Duodenal mucosa (tissue), 2 donors: ENCODE results near the gene HTT-AS.

Experiments
- H3K27ac ChIP-seq: one replicate; pipeline ENCODE4 v1.7.0; 2013; ENCODE audit warnings: low read depth, low read length
- H3K27me3 ChIP-seq, 2 donors: one replicate each; pipeline ENCODE4 v1.7.0; 2013; ENCODE audit warnings: low read length in 2 of 2, control low read depth in 1 of 2; ENCODE audit not compliant: insufficient read depth in 2 of 2, control insufficient read depth in 1 of 2
- H3K36me3 ChIP-seq, 2 donors: one replicate each; pipeline ENCODE4 v1.7.0; 2013; ENCODE audit warnings: low read length in 2 of 2, control low read depth in 1 of 2; ENCODE audit not compliant: insufficient read depth in 2 of 2, control insufficient read depth in 1 of 2
- H3K4me1 ChIP-seq, 2 donors: one replicate each; pipeline ENCODE4 v1.7.0; 2013; ENCODE audit warnings: low read length in 2 of 2, control low read depth in 1 of 2; ENCODE audit not compliant: insufficient read depth in 2 of 2, control insufficient read depth in 1 of 2
- H3K4me3 ChIP-seq, 2 donors: one replicate each; pipeline ENCODE4 v1.7.0; 2013; ENCODE audit warnings: low read length in 2 of 2, low read depth in 1 of 2
- H3K9ac ChIP-seq, 2 donors: one replicate each; pipeline ENCODE4 v1.7.0; 2013; ENCODE audit warnings: low read length in 2 of 2, low read depth in 1 of 2
- H3K9me3 ChIP-seq, 2 donors: one replicate each; pipeline ENCODE4 v1.7.0; 2013; ENCODE audit warnings: low read length in 2 of 2, control low read depth in 1 of 2; ENCODE audit not compliant: control insufficient read depth in 1 of 2

Gene HTT-AS

GRCh38 chr4:3016961-3017360, 57.4 kb downstream of the HTT-AS start:
- Histone ChIP-seq H3K4me1 (peaks cover 5 to 9% of the 10 kb centered on the region in 2 donors), H3K27me3 (no peaks in the 10 kb centered on the region), H3K9me3 (no peaks in the 10 kb centered on the region), H3K4me3 (no peak overlapping the region), H3K36me3 (no peaks in the 10 kb centered on the region), H3K9ac (no peak overlapping the region), H3K27ac (no peak overlapping the region)

GRCh38 chr4:3013839-3014350, 60.4 kb downstream of the HTT-AS start:
- Histone ChIP-seq H3K27ac (no peak overlapping the region), H3K4me1 (peaks cover 8 to 15% of the 10 kb centered on the region in 2 donors), H3K9me3 (no peaks in the 10 kb centered on the region), H3K27me3 (no peaks in the 10 kb centered on the region), H3K9ac (no peak overlapping the region), H3K36me3 (no peaks in the 10 kb centered on the region), H3K4me3 (no peak overlapping the region)
